Natural killer cell treated with Interleukin-12 subunit alpha and Interleukin-12 subunit beta and Interleukin-15 and Interleukin-18, amount 100 ng/mL, for 72 hours (primary cell): ENCODE results near the gene LYPD6. TPM values are rescaled to one million over a fixed set of nuclear protein-coding genes. Genes with fewer than 3 reads are reported as not detected.

Experiments used
- ATAC-seq, 2 donors: fragments of 150-1000 bp; cut with Tn5 transposase in 1 of 2; sonication (Bioruptor Pico), chemical (Tn5 transposase) in 1 of 2; 2 replicates each; pipeline ENCODE4 v1.10.0; 2021
- DNase-seq: peaks from one replicate; pipeline ENCODE4 v3.0.0; 2022; ENCODE audit warnings: low spot score
- H3K27ac Mint-ChIP-seq, 2 donors: 1 replicate in 1 of 2; 2 replicates in 1 of 2; pipeline ENCODE4 v1.8.0; 2022; ENCODE audit warnings: mixed read lengths in 2 of 2, mild to moderate bottlenecking in 1 of 2, moderate library complexity in 1 of 2
- H3K27me3 Mint-ChIP-seq, 2 donors: 1 replicate in 1 of 2; 2 replicates in 1 of 2; pipeline ENCODE4 v1.8.0; 2022; ENCODE audit warnings: mixed read lengths in 2 of 2
- H3K36me3 Mint-ChIP-seq: one replicate; pipeline ENCODE4 v1.8.0; 2022; ENCODE audit warnings: mixed read lengths
- H3K4me1 Mint-ChIP-seq, 2 donors: 1 replicate in 1 of 2; 2 replicates in 1 of 2; pipeline ENCODE4 v1.8.0; 2022; ENCODE audit warnings: low read depth in 2 of 2, mixed read lengths in 2 of 2, mild to moderate bottlenecking in 1 of 2
- H3K4me3 Mint-ChIP-seq: one replicate; pipeline ENCODE4 v1.8.0; 2022; ENCODE audit warnings: mixed read lengths
- H3K9me3 Mint-ChIP-seq: 2 replicates; pipeline ENCODE4 v1.8.0; 2022; ENCODE audit warnings: mixed read lengths
- total RNA-seq, 2 donors: library from RNA; stranded (reverse); gene quantifications; one replicate each; pipeline ENCODE4 v1.2.3, GENCODE V29; 2022

The LYPD6 gene
- total RNA-seq, 2 donors from 2014 or later: not detected

- no peak overlapping the region for H3K4me3 Mint-ChIP-seq
- no peaks in the 10 kb centered on the region for H3K36me3 Mint-ChIP-seq
- DNase-seq: no peak
- H3K4me1 Mint-ChIP-seq: no peaks in the 10 kb centered on the region
- no peak for ATAC-seq
- peaks cover 3 to 22% of the 10 kb centered on the region in 2 donors for H3K27me3 Mint-ChIP-seq
- peaks cover 9% of the 10 kb centered on the region for H3K9me3 Mint-ChIP-seq
- no peak overlapping the region for H3K27ac Mint-ChIP-seq
These were observed 33.6 kb downstream of the LYPD6 start for GRCh38 chr2:149363958-149364357.

- no peaks in the 10 kb centered on the region for H3K4me1 Mint-ChIP-seq
- H3K9me3 Mint-ChIP-seq: peaks cover 15% of the 10 kb centered on the region
- ATAC-seq (no peak), DNase-seq (no peak)
- H3K36me3 Mint-ChIP-seq: no peaks in the 10 kb centered on the region
- peaks cover 3 to 27% of the 10 kb centered on the region in 2 donors for H3K27me3 Mint-ChIP-seq
- H3K27ac Mint-ChIP-seq: no peak overlapping the region
- H3K4me3 Mint-ChIP-seq: no peak overlapping the region
These were observed 34.5 kb downstream of the LYPD6 start for GRCh38 chr2:149364839-149365238.

- Mint-ChIP-seq H3K36me3 (no peaks in the 10 kb centered on the region), H3K4me3 (no peak overlapping the region), H3K27ac (no peak overlapping the region), H3K9me3 (peaks cover 15% of the 10 kb centered on the region), H3K27me3 (peaks cover 3 to 20% of the 10 kb centered on the region in 2 donors), H3K4me1 (no peaks in the 10 kb centered on the region)
- ATAC-seq (no peak), DNase-seq (no peak)
These were observed 35.7 kb downstream of the LYPD6 start for GRCh38 chr2:149365931-149366583.

DNA sequence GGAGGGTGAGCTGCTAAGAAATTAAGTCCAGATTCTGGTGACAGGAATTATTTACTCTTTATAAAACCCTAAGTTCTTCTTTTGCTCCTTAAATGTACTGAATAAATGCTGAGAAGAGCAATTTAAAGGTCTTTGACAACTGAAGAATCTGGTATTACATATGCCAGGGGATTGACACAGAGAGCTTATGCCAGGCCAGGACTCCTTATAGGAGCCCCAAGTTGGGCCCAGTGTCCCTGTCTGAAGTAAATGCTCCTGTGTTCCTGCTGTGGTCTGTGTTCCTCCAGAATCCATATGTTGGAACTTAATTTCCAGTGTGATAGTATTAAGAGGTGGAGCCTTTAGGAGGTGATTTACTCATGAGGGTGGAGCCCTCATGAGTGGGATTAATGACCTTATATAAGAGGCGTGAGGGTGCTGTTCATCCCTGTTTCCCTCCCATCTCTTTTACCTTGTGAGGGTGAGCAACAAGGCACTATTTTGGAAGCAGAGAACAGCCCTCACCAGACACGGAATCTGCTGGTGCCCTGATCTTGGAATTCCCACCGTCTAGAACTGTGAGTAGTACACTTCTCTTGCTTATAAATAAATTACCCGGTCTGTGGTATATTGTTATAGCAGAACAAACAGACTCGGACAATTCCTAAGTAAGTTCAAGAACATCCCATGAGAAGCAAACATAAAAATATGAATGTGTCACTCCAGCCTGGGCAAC, 39.8 kb downstream of the LYPD6 start:
- ATAC-seq (no peak), DNase-seq (no peak)
- no peaks in the 10 kb centered on the region for H3K36me3 Mint-ChIP-seq
- H3K27ac Mint-ChIP-seq: no peak overlapping the region
- peaks cover 21% of the 10 kb centered on the region for H3K9me3 Mint-ChIP-seq
- peaks cover 0 to 18% of the 10 kb centered on the region in 2 donors for H3K27me3 Mint-ChIP-seq
- no peaks in the 10 kb centered on the region for H3K4me1 Mint-ChIP-seq
- H3K4me3 Mint-ChIP-seq: no peak overlapping the region

GRCh38 chr2:149371476-149371875, 41.1 kb downstream of the LYPD6 start:
- peaks cover 0 to 18% of the 10 kb centered on the region in 2 donors for H3K27me3 Mint-ChIP-seq

GRCh38 chr2:149375801-149376361, 45.5 kb downstream of the LYPD6 start:
- Mint-ChIP-seq H3K9me3 (peaks cover 10% of the 10 kb centered on the region), H3K27me3 (peaks cover 0 to 6% of the 10 kb centered on the region in 2 donors), H3K4me1 (no peaks in the 10 kb centered on the region), H3K27ac (no peak overlapping the region), H3K4me3 (no peak overlapping the region), H3K36me3 (no peaks in the 10 kb centered on the region)
- ATAC-seq: no peak
- DNase-seq: no peak

More at GRCh38 chr2:149371476-149371875, 41.1 kb downstream of the LYPD6 start:
- H3K4me1 Mint-ChIP-seq: no peaks in the 10 kb centered on the region
- no peaks in the 10 kb centered on the region for H3K36me3 Mint-ChIP-seq
- peaks cover 21% of the 10 kb centered on the region for H3K9me3 Mint-ChIP-seq
- no peak overlapping the region for H3K4me3 Mint-ChIP-seq
- DNase-seq (no peak), ATAC-seq (no peak)
- H3K27ac Mint-ChIP-seq: no peak overlapping the region

DNA sequence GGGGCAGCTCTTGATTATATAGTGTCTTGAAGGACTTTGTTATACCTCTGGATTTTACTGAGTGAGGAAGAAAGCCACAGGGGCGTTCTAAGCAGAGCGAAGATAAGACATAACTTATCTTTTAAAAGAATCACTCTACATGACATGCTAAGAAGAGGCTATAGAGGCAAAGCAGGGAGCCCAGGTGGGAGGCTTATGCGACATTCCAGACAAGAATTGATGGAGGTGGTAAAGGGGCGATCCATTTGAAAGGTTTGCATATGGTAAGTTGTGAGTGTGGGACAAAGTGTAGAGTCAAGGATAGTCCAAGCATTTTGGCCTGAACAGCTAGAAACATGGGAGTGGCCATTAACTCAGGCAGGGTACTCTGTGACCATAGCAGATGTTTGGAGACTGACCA, 49.8 kb downstream of the LYPD6 start:
- peaks cover 0 to 3% of the 10 kb centered on the region in 2 donors for H3K27me3 Mint-ChIP-seq
- H3K4me1 Mint-ChIP-seq: no peaks in the 10 kb centered on the region
- DNase-seq (no peak), ATAC-seq (no peak)
- no peaks in the 10 kb centered on the region for H3K36me3 Mint-ChIP-seq
- no peaks in the 10 kb centered on the region for H3K9me3 Mint-ChIP-seq
- no peak overlapping the region for H3K27ac Mint-ChIP-seq
- H3K4me3 Mint-ChIP-seq: no peak overlapping the region

GRCh38 chr2:149383340-149383739, 53.0 kb downstream of the LYPD6 start:
- Mint-ChIP-seq H3K4me1 (no peaks in the 10 kb centered on the region), H3K4me3 (no peak overlapping the region), H3K36me3 (no peaks in the 10 kb centered on the region), H3K9me3 (peaks cover 2% of the 10 kb centered on the region), H3K27ac (no peak overlapping the region), H3K27me3 (peaks cover 0 to 5% of the 10 kb centered on the region in 2 donors)
- ATAC-seq: no peak
- no peak for DNase-seq

GRCh38 chr2:149385350-149385749, 55.0 kb downstream of the LYPD6 start:
- Mint-ChIP-seq H3K4me1 (no peaks in the 10 kb centered on the region), H3K36me3 (no peaks in the 10 kb centered on the region), H3K27me3 (peaks cover 0 to 5% of the 10 kb centered on the region in 2 donors), H3K9me3 (peaks cover 2% of the 10 kb centered on the region), H3K27ac (no peak overlapping the region), H3K4me3 (no peak overlapping the region)
- no peak for DNase-seq
- no peak for ATAC-seq

GRCh38 chr2:149387411-149387810, 57.0 kb downstream of the LYPD6 start:
- H3K4me3 Mint-ChIP-seq: no peak overlapping the region
- ATAC-seq: no peak
- no peak overlapping the region for H3K27ac Mint-ChIP-seq
- H3K36me3 Mint-ChIP-seq: no peaks in the 10 kb centered on the region
- DNase-seq: no peak
- peaks cover 2% of the 10 kb centered on the region for H3K9me3 Mint-ChIP-seq
- H3K4me1 Mint-ChIP-seq: no peaks in the 10 kb centered on the region
- peaks cover 0 to 5% of the 10 kb centered on the region in 2 donors for H3K27me3 Mint-ChIP-seq

DNA sequence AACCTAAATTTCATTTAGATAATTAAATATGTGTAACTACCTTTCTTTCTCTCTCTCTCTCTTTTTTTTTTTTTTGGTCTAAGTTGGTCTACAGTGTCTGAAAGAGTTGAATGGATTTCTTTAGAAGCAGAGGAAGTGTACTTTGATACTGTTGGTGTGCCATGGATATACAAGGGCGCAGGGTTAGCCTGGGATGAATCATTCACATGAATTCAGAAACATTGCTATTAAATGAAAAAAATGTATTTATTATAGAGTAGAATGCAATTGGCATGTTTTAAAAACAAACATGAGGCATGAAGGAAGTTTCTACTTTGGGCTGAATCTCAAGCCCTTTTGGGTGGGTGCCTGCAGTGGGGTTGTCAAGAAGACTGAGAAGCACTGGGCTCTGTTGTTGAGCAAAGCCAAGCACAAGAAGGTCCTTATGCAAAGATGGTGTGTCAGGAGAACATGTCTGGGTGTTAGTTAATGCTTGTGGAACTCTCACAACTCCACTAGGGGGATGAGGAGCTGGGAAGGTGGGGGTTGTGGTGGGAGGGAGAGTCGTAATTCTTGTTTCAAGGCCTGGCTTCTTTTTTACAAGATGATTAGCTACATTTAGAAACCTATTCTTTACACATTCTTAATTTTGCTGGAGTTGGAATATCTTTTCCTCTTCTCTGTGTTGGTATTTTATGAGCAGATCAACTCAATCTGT, 57.9 kb downstream of the LYPD6 start:
- no peak overlapping the region for H3K4me3 Mint-ChIP-seq
- peaks cover 2% of the 10 kb centered on the region for H3K9me3 Mint-ChIP-seq
- H3K27me3 Mint-ChIP-seq: peaks cover 0 to 5% of the 10 kb centered on the region in 2 donors
- no peaks in the 10 kb centered on the region for H3K36me3 Mint-ChIP-seq
- H3K27ac Mint-ChIP-seq: no peak overlapping the region
- no peak for ATAC-seq
- DNase-seq: no peak
- H3K4me1 Mint-ChIP-seq: no peaks in the 10 kb centered on the region

GRCh38 chr2:149389506-149390167, 59.2 kb downstream of the LYPD6 start:
- DNase-seq (no peak), ATAC-seq (no peak)
- peaks cover 2% of the 10 kb centered on the region for H3K9me3 Mint-ChIP-seq
- H3K27me3 Mint-ChIP-seq: peaks cover 0 to 5% of the 10 kb centered on the region in 2 donors
- no peak overlapping the region for H3K4me3 Mint-ChIP-seq
- no peaks in the 10 kb centered on the region for H3K36me3 Mint-ChIP-seq
- H3K4me1 Mint-ChIP-seq: no peaks in the 10 kb centered on the region
- H3K27ac Mint-ChIP-seq: no peak overlapping the region

DNA sequence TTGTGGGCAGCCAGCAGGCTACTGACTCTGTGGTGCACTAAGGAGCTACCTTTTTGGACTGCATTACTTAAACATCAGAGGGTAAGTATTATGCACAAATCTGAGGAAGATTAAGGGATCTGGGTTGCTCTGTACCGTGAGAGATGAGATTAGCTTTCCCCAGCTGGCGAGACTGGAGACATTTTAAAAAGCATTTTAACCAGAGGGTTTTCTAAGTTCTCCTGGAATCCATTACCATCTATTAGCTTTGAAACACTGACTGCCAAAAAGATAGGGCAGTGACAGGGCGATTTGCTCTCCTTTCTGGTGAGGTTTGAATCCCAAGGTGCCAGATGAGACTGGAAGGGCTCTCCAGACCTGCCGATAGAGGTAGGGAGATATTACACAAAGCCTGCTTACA, 63.2 kb downstream of the LYPD6 start:
- no peak for ATAC-seq
- H3K4me3 Mint-ChIP-seq: no peak overlapping the region
- no peaks in the 10 kb centered on the region for H3K9me3 Mint-ChIP-seq
- DNase-seq: no peak
- H3K27me3 Mint-ChIP-seq: peaks cover 0 to 9% of the 10 kb centered on the region in 2 donors
- H3K4me1 Mint-ChIP-seq: no peaks in the 10 kb centered on the region
- H3K27ac Mint-ChIP-seq: no peak overlapping the region
- H3K36me3 Mint-ChIP-seq: no peaks in the 10 kb centered on the region
